GM21447 (cell line): ENCODE results near the gene PTGR3.

ENCODE experiments used
- ATAC-seq: cut with Tn5 transposase; IDR thresholded peaks from one replicate; pipeline ENCODE4 v1.9.1; 2021; ENCODE audit not compliant: unreplicated experiment

Gene PTGR3

GRCh38 chr18:75209129-75209950, at the start of gene PTGR3:
Gene PTGR3 (minus strand): TSS chr18:75209139. CDS start chr18:75209058, 81 bp downstream.
- ATAC-seq: peak; percentile 46

GRCh38 chr18:75257605-75258004, 48.7 kb upstream of the PTGR3 start:
- ATAC-seq: no peak

GRCh38 chr18:75256376-75256775, 47.4 kb upstream of the PTGR3 start:
- ATAC-seq: no peak

GRCh38 chr18:75255094-75255493, 46.2 kb upstream of the PTGR3 start:
- no peak for ATAC-seq

- ATAC-seq: no peak
These were observed 44.8 kb upstream of the PTGR3 start for GRCh38 chr18:75253784-75254183.

- no peak for ATAC-seq
These were observed 44.1 kb upstream of the PTGR3 start for GRCh38 chr18:75253043-75253442.

- ATAC-seq: no peak
These were observed 43.2 kb upstream of the PTGR3 start for GRCh38 chr18:75252136-75252535.

GRCh38 chr18:75251466-75251865, 42.5 kb upstream of the PTGR3 start:
- ATAC-seq: no peak

GRCh38 chr18:75250471-75250821, 41.5 kb upstream of the PTGR3 start:
- ATAC-seq: no peak

- no peak for ATAC-seq
These were observed 40.9 kb upstream of the PTGR3 start for GRCh38 chr18:75249672-75250470.

GRCh38 chr18:75249175-75249518, 40.2 kb upstream of the PTGR3 start:
- no peak for ATAC-seq

GRCh38 chr18:75248426-75249174, 39.7 kb upstream of the PTGR3 start:
- ATAC-seq: no peak

GRCh38 chr18:75247611-75248421, 38.9 kb upstream of the PTGR3 start:
- peak; percentile 51 for ATAC-seq

GRCh38 chr18:75246721-75247610, 38.0 kb upstream of the PTGR3 start:
- no peak for ATAC-seq

- no peak for ATAC-seq
These were observed 35.7 kb upstream of the PTGR3 start for GRCh38 chr18:75244351-75245313.

GRCh38 chr18:75241705-75242104, 32.8 kb upstream of the PTGR3 start:
- no peak for ATAC-seq

GRCh38 chr18:75240433-75240832, 31.5 kb upstream of the PTGR3 start:
- no peak for ATAC-seq

- no peak for ATAC-seq
These were observed 29.8 kb upstream of the PTGR3 start for GRCh38 chr18:75238786-75239185.

GRCh38 chr18:75238100-75238499, 29.2 kb upstream of the PTGR3 start:
- ATAC-seq: no peak
